HTERT RPE-1 (cell line): Measurements from ENCODE around the gene ADAM8.

ENCODE experiments used
- in situ Hi-C: fragments of 300-500 bp; cut with MboI; formaldehyde crosslinking; loops from 4 replicates; pipeline ENCODE4 v1.14.3; 2020; ENCODE audit warnings: low sequenced_read_pairs

Gene ADAM8

DNA sequence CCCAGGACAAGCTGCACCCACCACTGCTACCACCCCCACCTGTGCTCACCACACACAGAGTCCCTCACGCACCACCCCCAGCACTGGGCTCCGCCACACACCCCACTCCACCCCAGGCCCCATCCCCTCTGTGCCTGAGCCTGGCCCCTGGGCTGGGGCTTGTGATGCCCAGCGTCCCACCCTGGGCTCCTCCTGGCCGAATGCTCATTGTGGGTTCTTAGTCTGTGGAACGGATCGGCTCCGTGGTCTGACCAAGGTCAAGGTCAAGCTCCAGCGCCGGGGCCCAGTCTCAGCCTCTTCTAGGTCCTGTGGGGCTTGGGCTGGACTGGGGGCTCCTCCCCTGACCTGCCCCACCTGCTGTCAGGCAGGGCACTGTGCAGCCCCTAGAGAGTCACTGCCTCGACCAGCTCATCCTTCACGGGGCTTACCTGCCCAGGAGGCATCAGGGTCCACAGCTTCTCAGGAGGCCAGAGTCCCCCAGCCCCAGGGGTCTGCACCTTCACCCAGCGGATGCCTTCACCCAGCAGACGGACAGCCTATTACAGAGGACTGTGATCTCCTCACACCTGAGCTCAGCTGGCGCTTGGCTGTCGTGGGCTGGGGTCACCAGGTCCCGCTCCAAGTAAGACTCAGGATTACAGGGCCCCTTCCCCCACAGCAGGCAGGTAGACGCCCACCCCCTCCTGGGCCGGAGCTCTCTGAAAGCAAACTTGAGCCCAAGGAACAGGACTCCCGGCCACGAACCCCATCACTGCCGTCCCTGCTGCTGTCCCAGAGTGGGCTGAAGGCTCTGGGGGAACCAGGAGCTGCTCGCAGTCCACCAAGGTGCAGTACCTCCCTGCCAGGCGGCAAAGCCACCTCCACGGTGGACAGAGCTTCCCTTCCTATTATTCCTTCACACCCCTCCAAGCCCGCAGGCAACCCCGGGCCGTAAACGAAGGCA, 61.9 kb downstream of the ADAM8 start:
- in situ Hi-C loops = no loop called here

DNA sequence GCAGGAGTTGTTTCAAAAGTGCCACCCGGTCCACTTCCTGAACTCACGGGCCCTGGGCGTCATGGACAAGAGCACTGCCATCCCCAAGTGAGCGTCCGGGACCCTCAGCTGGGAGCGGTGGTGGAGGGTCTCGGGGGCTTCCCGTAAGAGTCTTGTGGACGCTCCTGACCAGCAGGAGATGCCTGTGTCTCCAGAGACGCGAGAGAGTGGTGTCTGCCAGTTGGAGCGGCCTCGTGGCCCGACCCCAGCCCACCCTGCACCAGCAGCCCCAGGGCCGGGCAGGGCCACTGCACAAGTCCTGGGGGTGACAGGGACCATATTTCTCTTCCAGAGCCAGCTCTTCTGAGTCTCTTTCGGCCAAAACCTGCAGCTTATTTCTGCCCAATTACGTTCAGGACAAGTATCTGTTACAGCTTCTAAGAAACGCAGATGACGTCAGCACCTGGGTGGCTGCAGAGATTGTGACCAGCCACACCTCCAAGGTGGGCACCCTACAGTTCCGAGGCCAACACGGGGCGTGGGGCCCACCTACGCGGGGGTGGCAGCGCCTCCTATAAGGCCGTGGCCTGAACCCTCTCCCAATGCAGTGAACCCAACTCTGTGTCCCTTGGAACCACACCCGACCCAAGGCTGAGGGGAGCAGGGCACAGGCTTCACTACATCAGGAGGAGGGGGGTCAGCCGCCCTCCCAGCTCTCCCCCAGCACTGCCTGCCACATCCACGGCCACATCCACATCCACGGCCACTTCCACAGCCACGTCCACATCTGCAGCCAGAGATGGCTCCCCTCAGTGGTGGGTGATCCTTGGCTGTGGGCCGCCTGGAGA, 62.8 kb downstream of the ADAM8 start:
- in situ Hi-C loops = no loop called here

DNA sequence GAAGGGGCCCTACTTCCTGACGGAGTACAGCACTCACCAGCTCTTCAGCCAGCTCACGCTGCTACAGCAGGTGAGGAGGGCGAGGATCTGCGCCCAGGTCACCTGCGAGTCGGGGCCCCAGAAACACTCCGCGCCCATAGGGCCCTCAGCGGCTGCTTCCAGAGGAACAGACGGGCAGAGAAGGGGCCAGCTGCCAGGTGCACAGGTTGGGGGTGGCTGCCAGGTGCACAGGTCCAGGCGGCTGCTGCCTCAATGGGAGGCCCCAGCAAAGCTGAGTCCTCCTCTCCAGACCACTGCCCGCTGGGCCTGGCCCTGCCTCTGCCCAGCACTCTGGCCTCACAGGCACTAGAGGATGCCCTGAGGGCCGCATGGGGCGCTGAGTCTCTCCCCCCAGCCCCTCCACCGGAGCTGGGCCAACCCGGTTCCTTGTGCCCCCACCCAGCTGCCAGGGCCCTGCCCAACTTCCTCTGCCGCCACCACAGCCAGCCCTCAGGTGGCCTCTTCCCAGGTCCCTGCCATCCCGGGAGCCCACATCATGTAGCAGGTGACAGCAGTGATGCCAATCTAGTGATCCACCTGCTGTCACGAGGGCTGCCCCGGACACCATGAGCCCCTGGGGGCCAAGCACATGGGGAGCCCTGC, 63.7 kb downstream of the ADAM8 start:
- in situ Hi-C loops = no loop called here
